ENCODE measurements around the gene KIF21B.

The KIF21B gene

DNA sequence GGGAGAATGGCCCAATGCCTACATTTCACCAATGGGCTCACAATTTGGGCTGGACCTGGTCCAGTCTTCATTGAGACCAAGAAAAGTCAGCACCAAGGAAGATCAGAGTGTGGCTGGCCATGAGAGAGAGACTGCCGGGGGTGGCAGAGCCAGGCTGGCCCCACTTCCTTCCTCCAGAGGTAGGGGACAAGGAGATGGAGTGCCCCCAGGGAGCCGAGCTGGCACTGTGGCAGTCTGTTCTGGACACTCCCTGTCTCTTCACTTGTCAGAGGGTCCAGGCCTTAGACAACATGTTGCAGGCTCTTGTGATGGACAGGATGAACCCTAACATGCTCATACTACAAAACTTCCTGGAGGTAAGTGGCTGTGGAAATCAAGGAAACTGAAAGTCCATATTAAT is 101.1 kb downstream of the KIF21B start:
- TF ChIP-seq, protein P1, sequence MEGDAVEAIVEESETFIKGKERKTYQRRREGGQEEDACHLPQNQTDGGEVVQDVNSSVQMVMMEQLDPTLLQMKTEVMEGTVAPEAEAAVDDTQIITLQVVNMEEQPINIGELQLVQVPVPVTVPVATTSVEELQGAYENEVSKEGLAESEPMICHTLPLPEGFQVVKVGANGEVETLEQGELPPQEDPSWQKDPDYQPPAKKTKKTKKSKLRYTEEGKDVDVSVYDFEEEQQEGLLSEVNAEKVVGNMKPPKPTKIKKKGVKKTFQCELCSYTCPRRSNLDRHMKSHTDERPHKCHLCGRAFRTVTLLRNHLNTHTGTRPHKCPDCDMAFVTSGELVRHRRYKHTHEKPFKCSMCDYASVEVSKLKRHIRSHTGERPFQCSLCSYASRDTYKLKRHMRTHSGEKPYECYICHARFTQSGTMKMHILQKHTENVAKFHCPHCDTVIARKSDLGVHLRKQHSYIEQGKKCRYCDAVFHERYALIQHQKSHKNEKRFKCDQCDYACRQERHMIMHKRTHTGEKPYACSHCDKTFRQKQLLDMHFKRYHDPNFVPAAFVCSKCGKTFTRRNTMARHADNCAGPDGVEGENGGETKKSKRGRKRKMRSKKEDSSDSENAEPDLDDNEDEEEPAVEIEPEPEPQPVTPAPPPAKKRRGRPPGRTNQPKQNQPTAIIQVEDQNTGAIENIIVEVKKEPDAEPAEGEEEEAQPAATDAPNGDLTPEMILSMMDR (IDR thresholded peaks at IDR 0.05; ENCODE audit: low read depth, low read length, missing control alignments), result no peak
- Histone ChIP-seq H3K36me3 (replicated peaks) (no peaks in the 10 kb centered on the region), H3K27ac (no peak overlapping the region), H3K27me3 (replicated peaks) (no peaks in the 10 kb centered on the region), H3K4me3 (ENCODE audit: low read depth, low read length) (no peak overlapping the region)
- DNase-seq, result no peak
- in situ Hi-C loops (cut with HindIII; ENCODE audit: low pct_ligation_motif_present, low sequenced_read_pairs), result no loop called here

DNA sequence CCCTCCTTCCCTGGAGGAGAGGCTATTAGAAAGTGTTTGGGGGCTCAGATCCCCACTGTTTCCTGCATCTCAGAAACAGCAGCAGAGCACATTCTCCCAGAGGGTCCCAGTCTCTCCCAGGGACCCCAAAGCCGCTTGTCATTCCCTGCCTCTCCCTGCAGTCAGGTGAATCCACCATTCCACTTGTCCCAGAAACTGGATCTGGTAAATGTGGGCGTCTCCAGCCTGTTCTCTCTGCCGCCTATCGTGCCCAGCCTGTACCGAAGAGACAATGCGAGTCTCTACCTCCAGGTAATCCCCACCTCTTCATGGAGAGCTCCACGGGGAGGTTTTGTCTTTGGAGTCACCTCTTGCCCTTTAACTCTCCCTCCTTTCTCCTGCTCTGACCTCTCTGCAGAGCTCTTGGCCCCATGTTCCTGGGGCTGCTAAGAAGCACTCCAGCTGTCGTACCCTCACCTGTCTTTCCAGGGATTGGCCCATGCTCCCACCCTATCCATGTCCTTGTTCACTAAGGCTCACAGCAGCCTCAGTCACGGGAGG is 101.9 kb downstream of the KIF21B start:
- H3K4me3 ChIP-seq (ENCODE audit: low read depth, low read length), result no peak overlapping the region
- H3K27me3 ChIP-seq (replicated peaks), result no peaks in the 10 kb centered on the region
- TF ChIP-seq, protein P1 (IDR thresholded peaks at IDR 0.05; ENCODE audit: low read depth, low read length, missing control alignments), result no peak
- no peaks in the 10 kb centered on the region for H3K36me3 ChIP-seq (replicated peaks)
- no peak overlapping the region for H3K27ac ChIP-seq
- in situ Hi-C loops (cut with HindIII; ENCODE audit: low pct_ligation_motif_present, low sequenced_read_pairs), result no loop called here
- no peak for DNase-seq
